HG03432 (cell line): Measurements from ENCODE around the gene LYPLA2.
A peak's percentile ranks its signal among the peaks of the same experiment; 100 is the strongest.

Source experiments
- ATAC-seq: cut with Tn5 transposase; IDR thresholded peaks from one replicate; pipeline ENCODE4 v1.9.1; 2021; ENCODE audit warnings: mild to moderate bottlenecking, moderate library complexity; ENCODE audit not compliant: unreplicated experiment

LYPLA2 gene

DNA sequence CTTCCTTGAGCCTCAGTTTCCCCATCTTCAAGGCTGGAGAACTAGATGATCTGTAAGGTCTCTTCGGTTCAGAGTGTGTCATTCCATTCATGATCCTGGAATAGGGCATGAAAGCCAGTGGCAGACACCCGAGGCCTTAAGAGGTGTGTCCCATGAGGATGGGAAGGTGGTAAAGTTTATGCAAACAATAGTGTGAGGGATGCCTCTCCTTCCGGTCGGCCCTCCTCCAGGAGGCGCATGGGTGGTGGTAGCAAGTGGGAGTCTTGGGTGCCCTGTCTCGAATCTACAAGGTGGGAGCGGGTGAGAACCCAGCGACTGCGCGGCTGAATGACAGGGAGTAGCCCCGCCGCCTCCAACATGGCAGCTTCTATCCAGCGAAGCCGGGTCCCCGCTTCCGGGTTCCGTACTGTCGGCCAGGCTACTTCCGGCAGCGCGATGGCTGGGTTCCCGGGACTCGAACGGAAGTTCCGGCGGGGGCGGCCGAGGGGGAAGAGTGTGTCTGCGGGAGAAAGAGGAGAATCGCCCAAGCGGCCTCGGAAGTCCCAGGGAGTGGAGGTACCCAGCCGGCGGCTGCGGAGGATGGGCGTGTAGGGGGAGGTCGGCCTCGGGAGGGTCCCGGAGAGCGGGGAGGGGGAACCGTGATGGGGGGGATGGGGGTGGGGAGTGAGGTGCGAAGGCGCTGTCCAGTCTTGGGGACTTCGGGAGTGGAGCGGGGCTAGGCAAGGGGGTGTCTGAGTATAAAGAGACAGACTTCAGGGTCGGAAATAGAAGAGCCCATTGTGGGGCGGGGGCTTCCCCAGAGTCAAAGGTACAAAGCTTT is at the start of gene LYPLA2:
LYPLA2 (plus strand) TSS at position 450 of the 820 bp plus-strand sequence. CDS start 1,538 bp downstream, outside the sequence.
- peak; percentile 82 for ATAC-seq

DNA sequence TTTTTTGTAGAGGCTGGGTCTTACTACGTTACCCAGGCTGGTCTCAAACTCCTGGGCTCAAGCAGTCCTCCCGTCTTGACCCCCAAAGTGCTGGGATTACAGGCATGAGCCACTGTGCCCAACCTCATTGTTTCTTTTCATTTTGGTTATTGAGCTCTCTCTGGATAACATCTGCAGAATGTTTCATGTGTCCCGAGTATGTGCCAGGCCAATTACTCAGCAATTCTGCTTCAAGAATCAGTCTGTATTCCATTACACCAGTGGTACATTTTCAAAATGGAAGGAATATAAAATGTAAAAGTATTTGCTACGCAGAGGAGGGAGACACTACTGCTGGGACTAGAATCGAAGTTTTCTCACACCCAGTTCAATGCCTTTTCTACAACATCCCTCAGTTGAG is 49.3 kb upstream of the LYPLA2 start:
- ATAC-seq, result no peak

DNA sequence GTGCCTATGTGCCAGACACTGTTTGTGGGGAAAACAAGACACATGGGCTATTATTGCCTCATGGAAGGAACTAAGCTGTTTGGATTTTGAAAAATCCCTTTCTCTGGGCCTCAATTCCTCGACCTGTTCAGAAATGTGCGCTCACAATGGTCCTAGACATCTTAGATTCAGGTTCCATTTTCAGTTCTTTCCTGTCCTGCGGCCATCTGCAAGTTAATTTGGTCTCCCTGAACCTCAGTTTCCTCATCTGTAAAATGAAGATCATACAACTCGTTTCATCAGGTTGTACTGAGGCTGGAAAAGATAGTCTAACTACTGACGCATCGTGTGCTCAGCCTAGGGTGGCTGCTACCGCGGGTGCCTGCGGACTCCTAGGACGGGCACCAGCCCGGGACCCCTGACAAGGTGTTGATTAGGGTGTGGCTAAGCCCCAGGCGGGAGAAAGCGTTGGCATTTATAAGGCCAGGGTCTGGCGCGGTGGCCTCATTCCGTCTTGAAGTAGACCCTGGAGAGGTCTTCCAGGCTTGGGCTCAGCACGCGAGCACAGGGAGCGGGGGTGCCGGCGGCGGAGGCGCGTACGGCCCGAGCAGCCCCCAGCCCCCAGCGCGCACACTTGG is 48.2 kb upstream of the LYPLA2 start:
- ATAC-seq, result peak; percentile 18

DNA sequence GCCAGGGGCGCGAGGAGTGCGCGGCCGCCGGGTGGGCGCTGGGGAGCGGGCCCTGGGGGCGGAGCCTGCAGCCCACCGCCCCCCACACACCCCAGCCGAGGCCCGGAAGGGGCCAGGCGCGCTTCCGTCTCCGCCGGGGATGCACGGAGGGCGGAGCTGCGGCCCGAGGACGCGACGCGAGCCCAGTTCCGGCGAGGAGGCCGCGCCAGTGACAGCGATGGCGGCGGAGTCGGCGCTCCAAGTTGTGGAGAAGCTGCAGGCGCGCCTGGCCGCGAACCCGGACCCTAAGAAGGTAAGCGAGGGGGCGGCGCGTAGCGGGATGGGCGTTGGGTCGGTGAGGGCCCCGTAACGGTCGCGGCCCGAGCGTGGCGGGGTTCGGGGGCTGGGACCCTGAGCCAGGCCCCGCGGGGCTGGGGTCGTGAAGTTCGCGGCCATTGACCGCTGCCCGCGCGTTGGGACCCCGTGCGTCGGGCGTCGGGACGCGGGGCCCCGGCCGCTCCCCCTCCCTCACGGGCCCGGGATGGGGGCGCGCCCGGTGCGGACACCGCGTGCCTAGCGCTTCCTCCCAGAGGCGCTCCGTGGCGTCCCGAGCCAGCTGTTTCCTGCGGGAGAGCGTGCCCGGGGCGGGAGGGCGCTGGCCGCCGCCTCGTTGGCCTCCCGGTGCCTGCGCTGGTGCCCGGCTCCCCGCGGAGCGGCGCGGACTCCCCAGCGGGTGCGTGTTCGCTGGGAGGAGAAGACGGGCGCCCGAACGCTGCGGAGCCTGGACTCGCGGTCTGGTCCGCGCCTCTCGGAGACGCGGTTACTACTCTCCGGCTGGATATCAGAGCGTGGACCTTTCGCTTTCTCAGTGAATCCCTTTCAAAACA is 47.4 kb upstream of the LYPLA2 start, which contains the start of gene ELOA:
ELOA (plus strand) TSS at position 185 of the 866 bp plus-strand sequence; CDS start at position 218, 33 bp downstream.
- peak; percentile 84 for ATAC-seq

DNA sequence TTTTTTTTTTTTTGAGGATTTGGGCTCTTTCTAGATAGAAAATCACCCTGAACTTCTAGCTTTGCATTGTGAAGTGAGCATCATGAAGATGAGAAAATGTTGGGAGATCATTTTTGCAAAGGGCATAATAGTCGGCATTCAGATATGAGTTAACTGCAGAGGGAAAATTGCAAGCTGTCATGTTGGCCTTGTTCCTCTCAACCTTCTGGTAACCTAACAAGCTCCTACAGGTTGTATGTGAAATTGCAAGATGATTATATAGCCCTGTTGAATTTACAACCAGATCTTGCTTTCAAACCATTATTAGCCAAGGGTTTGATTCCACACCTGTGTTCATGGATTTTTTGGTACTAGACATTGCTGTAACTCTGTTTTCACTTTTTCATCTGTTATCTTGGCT is 45.4 kb upstream of the LYPLA2 start:
- ATAC-seq, result no peak

DNA sequence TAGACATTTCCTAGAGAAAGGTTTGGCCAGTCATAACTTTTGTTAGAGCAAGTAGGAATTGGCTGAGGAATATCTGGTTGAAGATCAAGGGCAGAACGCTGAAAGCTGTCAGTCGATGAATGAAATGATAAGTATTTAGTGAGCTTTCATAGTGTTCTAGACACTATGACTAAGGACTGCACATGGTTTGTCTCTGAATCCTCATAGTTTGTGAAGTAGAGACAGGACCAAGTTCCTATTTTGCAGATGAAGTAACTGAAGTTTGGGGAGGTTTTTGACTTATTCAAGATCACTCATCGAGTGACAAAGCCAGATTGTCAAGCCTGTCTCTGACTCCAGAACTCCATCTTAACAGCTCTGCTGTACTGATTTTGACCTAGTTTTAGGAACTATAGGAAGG is 42.9 kb upstream of the LYPLA2 start:
- ATAC-seq, result no peak

DNA sequence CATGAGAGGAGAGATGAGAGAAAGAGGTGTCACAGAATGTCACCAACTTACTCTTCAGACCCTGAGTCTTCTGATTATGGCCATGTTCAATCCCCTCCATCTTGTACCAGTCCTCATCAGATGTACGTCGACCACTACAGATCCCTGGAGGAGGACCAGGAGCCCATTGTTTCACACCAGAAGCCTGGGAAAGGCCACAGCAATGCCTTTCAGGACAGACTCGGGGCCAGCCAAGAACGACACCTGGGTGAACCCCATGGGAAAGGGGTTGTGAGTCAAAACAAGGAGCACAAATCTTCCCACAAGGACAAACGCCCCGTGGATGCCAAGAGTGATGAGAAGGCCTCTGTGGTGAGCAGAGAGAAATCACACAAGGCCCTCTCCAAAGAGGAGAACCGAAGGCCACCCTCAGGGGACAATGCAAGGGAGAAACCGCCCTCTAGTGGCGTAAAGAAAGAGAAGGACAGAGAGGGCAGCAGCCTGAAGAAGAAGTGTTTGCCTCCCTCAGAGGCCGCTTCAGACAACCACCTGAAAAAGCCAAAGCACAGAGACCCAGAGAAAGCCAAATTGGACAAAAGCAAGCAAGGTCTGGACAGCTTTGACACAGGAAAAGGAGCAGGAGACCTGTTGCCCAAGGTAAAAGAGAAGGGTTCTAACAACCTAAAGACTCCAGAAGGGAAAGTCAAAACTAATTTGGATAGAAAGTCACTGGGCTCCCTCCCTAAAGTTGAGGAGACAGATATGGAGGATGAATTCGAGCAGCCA is 39.7 kb upstream of the LYPLA2 start:
- no peak for ATAC-seq

DNA sequence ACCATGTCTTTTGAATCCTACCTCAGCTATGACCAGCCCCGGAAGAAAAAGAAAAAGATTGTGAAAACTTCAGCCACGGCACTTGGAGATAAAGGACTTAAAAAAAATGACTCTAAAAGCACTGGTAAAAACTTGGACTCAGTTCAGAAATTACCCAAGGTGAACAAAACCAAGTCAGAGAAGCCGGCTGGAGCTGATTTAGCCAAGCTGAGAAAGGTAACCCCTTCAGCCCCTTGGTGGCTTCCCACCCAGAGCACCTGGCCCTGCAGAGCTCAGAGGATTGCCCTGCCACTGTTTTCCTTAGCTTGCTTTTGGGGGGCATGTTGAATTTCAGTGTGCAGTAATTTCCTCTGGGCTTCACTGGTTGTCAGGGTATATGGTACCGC is 39.1 kb upstream of the LYPLA2 start:
- no peak for ATAC-seq

DNA sequence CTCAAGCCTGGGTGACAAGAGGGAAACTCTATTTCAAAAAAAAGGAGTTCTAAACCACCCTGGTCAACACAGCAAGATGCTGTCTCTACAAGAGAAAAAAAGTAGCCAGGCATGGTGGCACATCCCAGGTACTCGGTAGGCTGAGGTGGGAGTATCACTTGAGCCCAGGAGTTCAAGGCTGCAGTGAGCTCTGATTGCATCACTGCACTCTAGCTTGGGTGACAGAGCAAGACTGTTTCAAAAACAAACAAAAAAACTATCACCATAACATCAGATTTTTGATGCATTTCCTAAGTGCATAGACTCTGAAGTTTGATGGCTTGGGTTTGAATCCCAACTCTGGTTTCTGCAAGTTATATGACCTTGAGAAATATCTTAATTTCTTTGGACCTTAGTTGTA is 38.0 kb upstream of the LYPLA2 start:
- no peak for ATAC-seq

DNA sequence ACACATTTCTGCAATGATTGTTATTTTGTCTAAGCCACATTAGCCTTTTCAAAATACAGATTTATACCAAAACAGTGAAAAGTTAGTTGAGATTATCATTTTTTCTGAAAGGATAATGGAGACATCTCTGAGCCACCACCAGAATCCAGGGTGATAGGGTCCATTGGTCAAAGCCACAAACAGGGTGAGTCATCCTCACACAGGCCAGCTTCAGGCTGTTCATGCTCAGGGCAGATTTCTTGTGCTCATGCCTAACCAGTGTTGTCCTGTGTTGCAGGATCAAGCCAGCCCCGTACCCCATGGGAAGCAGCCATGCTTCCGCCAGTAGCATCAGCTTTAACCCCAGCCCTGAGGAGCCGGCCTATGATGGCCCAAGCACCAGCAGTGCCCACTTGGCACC is 34.3 kb upstream of the LYPLA2 start:
- no peak for ATAC-seq

DNA sequence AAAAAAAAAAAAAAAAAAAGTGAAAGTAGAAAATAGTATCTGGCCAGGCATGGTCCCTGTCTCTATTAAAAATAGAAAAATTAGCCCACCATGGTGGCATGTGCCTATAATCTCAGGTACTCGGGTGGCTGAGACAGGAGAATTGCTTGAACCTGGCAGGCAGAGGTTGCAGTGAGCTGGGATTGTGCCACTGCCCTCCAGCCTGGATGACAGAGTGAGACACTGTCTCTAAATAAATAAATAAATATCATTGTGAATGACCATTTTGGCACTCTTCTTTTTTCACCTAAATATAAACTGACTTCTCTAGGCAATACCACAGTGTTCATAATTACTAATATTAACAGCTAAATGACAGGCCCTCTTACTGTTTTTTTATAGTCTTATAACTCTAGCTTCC is 33.1 kb upstream of the LYPLA2 start:
- no peak for ATAC-seq

DNA sequence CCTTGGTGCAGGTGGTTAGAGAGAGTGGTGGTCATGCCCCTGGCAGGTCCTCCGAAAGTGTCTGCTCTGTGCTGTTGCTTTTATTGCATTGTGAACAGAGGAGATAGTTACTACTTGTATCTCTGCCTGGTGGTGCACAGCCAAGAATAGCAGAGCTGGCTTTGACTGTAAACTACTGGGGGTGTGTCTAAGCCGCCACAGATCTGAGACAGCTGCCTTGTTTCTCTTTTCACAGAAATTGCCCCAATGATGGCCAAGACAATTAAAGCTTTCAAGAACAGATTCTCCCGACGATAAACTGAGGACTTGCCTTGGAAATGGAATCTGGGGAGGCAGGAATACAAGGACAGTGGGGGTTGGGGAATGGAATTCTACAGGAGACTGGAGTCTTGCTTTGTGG is 31.7 kb upstream of the LYPLA2 start:
- no peak for ATAC-seq

DNA sequence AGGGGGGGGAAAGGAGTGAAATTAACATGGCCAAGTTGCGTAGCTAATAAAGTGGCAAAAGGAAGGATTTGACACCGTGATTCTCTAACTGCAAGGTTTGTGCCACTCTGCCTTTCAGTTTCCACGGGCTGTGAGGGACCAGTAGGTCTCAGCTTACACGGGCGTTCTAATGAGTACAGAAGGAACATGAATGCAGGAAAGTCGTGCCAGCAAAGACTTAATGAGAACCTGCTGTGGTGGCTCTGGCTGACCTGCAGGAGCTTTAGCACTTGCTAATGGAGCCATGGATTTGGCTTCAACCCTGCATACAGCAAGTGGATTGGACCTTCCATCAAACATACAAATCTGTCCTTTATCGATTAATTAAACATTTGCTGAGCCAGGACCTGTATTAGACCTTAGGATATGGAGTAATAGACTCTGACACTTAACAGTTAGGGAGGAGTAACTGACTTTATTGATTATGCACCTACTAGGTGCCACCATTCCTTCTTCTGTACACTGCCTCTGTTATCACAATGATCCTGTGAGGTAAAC is 27.8 kb upstream of the LYPLA2 start:
- ATAC-seq, result no peak

DNA sequence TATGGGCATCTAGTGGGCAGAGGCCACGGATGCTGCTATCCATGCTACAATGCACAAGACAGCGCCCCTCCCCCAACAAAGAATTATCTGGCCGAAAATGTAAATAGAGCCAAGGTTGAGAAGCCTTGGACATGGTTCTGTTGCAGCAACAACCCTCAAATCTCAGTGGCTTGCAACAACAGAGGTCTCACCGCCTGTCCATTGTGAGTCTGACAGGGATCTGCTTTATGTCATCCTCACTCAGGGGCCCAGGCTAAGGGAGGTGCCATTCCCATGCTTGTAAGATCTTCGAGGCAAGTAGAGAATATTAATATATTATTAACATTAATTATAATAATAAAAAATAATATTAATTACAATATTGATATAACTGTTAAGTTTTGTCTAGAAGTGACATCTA is 22.2 kb upstream of the LYPLA2 start:
- no peak for ATAC-seq

DNA sequence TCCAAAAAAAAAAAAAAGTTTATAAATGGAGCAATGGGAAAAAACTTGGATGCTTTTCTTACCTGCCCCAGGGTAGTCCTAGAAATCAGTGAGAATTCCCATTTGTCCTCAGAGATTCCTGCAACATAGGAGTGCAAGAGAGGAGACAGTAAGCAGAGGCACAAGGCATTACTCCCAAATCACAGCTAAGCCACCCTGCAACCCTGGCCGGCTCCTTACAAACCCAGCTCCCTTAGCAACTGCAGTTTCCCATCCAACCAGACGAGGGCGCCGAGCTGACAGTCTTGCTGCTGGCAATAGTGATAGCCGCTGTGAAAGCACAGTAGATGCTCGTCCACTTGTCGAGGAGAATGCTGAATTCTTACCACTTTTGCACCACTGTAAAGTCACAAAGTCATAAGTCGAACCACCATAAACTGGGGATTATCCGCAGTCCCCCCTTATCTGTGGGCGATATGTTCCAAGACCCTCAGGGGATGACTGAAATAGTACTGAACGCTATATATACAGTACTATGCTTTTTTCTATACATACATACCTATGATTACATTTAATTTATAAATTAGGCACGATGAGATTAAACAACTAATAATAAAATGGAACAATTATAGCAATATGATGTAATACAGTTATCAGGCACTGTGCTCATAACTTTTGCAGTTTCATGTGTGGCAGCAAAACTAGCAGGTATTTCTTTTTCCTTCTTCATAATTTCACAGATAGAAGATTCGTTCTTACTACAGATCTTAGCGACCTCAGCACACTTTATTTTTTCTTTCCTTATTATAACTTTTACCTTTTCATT is 18.7 kb upstream of the LYPLA2 start:
- ATAC-seq, result no peak

DNA sequence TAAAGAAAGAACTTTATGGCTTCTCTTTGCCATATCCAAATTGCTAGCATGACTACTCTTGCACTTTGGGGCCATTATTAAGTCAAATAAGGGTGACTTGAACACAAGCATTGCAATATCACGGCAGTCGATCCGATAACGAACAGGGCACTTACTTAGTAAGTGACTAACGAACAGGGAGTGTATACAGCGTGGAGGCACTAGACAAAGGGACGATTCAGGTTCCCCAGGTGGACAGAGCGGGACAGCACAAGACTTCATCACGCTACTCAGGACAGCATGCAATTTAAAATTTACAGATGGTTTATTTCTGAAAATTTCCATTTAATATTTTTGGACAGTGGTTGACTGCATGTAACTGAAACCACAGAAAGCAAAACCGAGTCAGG is 18.1 kb upstream of the LYPLA2 start:
- ATAC-seq, result no peak

DNA sequence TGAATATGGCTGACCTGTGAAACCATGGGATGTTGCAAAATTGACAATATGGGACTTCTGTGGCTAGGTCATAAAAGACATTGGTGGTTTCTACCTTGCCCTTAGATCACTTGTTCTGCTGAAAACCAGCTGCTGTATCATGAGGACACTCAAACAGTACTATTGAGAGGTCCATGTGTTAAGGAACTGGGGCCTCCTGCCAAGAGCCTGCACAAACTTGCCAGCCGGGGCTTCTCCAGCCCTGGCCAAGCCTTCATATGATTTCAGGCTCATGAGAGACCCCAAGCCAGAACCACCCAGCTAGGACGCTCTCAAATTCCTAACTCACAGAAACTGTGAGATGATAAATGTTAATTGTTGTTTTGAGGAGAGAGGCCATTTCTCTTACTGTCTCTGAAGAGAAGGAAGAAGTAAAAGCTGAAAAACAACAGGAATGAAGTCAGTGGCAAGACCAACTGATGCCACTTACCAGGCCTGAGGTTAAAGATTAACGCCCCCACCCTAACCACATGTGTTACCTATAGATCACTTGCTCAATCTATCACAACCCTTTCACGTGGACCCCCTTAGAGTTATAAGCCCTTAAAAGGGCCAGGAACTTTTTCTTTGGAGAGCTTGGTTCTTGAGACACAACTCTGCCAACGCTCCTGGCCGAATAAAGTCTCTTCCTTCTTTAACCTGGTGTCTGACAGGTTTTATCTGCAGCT is 16.6 kb upstream of the LYPLA2 start:
- no peak for ATAC-seq

DNA sequence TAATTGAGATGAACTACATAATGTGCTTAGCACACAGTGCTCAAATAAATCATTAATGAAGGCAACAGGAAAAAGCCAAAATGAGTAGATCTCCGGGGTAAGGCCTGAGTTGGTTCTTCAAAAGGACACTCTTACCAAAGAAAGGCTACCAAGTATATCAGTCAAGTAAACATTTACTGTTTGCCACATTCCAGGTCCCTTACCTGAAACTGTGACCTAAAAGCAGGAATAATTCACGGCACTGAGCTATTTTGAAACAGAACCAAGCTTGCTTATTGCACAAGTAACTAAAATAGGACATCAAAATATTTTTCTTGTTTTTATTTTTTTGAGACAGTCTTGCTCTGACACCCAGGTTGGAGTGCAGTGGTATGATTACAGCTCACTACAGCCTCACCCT is 14.7 kb upstream of the LYPLA2 start:
- no peak for ATAC-seq
